Astrocyte of the spinal cord (primary cell): Measurements from ENCODE around the gene CASZ1.

Experiments used
- DNase-seq: peaks from one replicate; pipeline ENCODE4 v3.0.0; 2011; ENCODE audit warnings: low read depth, low spot score
- H3K4me3 ChIP-seq: 2 replicates; pipeline ENCODE4 v1.5.1; 2011; ENCODE audit warnings: low read depth, mild to moderate bottlenecking, low read length, moderate library complexity
- in situ Hi-C: cut with HindIII; loops from 2 replicates; pipeline ENCODE4 v1.10.0; 2017; ENCODE audit warnings: low sequenced_read_pairs
- TF ChIP-seq, protein P1 (sequence below): IDR thresholded peaks from 2 replicates; pipeline ENCODE4 v1.5.1; 2012; ENCODE audit warnings: low read depth, mild to moderate bottlenecking, low read length, inconsistent platforms

The CASZ1 gene

DNA sequence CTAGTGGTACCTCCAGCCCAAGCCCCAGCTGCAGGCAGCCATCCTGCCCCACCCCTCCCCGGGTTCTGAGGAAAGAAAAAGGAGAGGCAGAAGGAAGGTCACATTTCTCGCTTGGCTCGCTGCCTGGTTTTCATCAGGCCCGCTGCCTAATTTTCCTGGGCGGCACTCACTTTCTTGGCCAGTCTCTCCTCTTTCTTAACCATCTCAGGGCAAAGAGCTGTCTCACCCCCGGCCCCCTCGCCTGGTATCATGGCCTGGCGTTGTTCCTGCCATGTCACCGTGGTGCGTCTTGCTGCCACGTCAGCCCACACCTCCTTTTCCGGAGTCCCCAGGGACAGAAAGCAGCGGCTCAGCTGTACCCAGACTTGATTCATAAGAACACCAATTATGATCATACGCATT, 26.6 kb upstream of the CASZ1 start:
- no peak overlapping the region for H3K4me3 ChIP-seq
- DNase-seq = no peak
- in situ Hi-C loops = no loop called here
- TF ChIP-seq, protein P1, sequence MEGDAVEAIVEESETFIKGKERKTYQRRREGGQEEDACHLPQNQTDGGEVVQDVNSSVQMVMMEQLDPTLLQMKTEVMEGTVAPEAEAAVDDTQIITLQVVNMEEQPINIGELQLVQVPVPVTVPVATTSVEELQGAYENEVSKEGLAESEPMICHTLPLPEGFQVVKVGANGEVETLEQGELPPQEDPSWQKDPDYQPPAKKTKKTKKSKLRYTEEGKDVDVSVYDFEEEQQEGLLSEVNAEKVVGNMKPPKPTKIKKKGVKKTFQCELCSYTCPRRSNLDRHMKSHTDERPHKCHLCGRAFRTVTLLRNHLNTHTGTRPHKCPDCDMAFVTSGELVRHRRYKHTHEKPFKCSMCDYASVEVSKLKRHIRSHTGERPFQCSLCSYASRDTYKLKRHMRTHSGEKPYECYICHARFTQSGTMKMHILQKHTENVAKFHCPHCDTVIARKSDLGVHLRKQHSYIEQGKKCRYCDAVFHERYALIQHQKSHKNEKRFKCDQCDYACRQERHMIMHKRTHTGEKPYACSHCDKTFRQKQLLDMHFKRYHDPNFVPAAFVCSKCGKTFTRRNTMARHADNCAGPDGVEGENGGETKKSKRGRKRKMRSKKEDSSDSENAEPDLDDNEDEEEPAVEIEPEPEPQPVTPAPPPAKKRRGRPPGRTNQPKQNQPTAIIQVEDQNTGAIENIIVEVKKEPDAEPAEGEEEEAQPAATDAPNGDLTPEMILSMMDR = no peak

DNA sequence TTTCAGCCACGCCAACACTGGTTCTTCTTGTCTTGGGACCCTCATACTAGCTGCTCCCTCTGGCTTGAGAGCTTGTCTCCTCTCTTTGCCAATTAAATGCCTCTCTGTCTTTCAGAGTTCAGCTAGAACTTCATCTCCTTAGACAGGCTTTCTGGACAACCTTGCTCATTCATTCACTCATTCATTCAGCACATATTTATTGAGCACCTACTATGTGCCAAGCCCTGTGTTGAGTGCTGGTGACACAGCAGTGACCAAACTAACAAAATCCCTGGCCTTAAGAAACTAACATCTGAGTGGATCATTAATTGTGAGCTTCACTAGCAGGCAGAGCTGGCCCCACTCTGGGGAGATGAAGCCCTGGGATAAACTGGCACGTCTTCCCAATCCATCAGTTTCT, 24.9 kb upstream of the CASZ1 start:
- TF ChIP-seq, protein P1 = no peak
- in situ Hi-C loops = no loop called here
- no peak overlapping the region for H3K4me3 ChIP-seq
- DNase-seq = no peak

DNA sequence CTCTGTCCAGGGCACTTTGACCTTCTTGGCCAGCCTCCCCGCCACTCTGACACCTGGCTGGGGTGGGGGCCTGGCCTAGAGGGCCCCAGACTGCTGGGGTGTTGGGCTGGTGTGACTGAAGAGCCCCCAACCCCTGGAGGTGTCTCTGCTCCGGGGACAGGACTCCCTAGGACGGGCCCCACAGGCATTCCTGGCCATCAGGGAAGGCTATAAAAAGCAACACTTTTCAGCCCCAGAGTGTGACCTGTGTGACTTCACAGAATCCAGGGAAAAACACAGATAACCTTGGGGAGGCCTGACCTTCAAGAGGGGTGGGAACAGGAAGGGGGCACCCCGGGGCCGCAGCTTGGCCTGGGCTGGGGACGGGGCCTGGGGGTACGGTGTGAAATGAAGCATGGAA, 24.0 kb upstream of the CASZ1 start:
- in situ Hi-C loops = no loop called here
- TF ChIP-seq, protein P1 = no peak
- DNase-seq = no peak
- no peak overlapping the region for H3K4me3 ChIP-seq

DNA sequence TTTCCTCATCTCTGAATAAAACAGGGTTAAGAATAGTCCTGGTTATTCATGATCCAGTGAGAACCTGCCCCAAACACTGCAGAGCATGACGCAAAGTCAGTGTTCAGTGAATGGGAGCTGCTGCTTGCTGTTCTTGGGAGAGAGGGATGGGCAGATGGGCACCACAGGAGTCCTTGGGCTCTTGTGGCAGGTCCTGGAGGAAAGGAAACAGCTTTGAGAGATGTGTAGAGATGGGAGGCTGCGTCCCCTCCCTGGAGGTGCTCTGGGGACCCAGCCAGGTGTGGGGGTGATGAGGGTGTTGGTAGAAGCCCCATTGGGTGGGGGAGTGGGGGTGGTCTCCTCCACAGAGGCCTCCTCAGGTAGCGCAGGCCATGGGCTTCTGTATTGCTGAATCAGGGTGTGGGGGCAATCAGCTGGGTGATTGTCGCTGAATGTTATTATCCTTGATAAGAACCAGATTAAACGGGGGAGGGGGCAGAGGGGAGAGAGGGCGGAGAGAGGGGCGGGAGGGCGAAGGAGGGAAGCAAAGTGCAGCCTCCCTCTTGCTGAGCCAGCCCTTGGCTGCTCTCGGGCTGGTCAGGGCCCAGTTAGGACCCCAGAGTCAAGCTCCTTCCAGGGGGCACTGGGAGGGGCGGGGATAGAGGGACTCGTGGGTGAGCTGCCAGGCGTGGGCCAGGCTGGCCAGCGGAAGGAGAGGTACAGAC, 22.9 kb upstream of the CASZ1 start:
- TF ChIP-seq, protein P1 = no peak
- no peak for DNase-seq
- in situ Hi-C loops = no loop called here
- H3K4me3 ChIP-seq = no peak overlapping the region

DNA sequence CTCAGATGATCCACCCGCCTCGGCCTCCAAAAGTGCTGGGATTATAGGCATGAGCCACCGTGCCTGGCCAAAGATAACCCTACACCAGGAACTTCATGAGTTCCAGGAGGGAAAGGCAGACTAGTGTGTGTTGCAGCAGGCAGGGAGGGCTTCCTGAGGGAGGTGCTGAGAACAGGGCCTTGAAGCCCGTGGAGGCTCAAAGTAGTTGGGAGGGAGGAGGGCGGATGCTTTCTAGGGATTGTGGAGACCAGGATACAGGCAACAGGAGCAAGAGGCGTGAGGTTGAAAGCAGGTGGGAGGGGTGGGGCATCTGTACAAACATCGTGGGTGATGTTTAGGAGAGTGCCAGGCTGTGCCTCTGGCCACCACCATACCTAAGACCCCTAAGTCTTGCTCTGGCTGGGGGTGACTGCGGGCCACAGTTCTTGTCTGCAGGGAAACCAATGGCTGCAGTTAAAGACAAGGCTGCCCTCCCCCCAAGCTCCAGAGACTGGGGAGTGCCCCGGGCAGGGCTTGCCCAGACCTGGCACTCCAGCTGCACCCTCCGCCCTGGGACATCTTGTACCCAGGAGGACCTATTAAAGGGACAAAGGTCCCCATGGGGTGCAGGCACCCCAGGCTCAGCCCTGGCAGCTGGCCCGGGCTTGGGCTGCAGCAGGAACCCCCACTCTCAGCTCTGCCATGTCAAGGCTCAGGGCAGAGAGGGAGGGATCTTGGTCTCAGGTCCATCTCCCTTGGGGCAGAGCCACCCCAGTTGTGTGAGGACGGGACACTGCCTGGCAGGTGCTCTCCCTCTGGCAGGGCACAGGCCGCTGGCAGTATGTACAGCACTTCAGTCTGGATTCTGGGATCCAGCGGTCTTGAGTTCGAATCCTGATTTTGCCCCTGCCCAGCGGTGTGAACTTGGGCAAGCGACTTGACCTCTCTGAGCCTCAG, 22.1 kb upstream of the CASZ1 start:
- DNase-seq = no peak
- in situ Hi-C loops = no loop called here
- TF ChIP-seq, protein P1 = no peak
- H3K4me3 ChIP-seq = no peak overlapping the region

DNA sequence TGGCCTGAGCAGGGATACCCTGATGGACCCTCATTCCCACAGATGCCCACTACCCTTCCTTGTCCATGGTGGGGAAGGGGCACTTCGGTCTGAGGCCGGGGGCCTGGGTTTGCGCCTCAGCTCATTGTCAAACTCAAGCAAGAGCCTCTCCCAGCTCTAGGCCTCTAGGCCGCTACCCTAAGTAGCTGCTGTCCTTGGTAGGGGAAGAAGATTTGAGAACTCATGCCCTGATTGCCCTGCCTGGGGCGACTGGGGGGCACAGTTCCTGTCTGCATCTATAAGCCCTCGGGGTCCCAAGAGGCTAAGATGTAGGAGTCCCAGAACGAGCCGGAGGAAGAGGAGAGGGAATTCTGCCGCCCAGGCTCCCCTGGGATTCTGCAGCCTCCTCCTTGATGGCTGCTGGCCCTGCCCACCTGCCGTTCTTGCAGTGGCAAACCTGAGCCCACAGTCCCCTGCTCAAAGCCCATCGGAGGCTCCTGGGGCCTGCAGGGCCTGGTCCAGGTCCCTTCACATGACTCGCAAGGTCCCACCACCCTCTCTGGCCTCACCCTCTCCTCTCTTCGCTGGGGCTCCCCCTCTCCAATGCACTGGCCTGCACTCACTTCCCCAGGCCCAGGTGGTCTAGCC, 20.4 kb upstream of the CASZ1 start:
- in situ Hi-C loops = no loop called here
- TF ChIP-seq, protein P1 = no peak
- no peak for DNase-seq
- H3K4me3 ChIP-seq = no peak overlapping the region
